Activated CD4-positive, alpha-beta memory T cell treated with anti-CD3 and anti-CD28 coated beads for 36 hours (primary cell): Measurements from ENCODE around the gene PMM2. TPM values are rescaled to one million over a fixed set of nuclear protein-coding genes. Genes with fewer than 3 reads are reported as not detected.

ENCODE experiments used
- CTCF ChIA-PET: fragments of 350-600 bp; sonication (Branson Sonifier 250); formaldehyde crosslinking; loops from one replicate; lab custom pipeline; 2021; ENCODE audit warnings: antibody characterized with exemption, inconsistent platforms; lab: Charles Lee
- POLR2A ChIA-PET: fragments of 350-600 bp; sonication (Branson Sonifier 250); formaldehyde crosslinking; loops from one replicate; lab custom pipeline; 2021; ENCODE audit warnings: antibody characterized with exemption; lab: Charles Lee
- DNase-seq: peaks from one replicate; pipeline ENCODE4 v3.0.0-alpha.2; 2020
- H3K27ac Mint-ChIP-seq: one replicate; pipeline ENCODE4 v1.8.0; 2021; ENCODE audit warnings: mixed read lengths
- H3K27me3 Mint-ChIP-seq: one replicate; pipeline ENCODE4 v1.8.0; 2021; ENCODE audit warnings: mixed read lengths
- H3K36me3 Mint-ChIP-seq: one replicate; pipeline ENCODE4 v1.8.0; 2021; ENCODE audit warnings: mixed read lengths
- H3K4me1 Mint-ChIP-seq: one replicate; pipeline ENCODE4 v1.8.0; 2021; ENCODE audit warnings: low read depth, mixed read lengths
- H3K4me3 Mint-ChIP-seq: one replicate; pipeline ENCODE4 v1.8.0; 2021; ENCODE audit warnings: mild to moderate bottlenecking, mixed read lengths
- H3K9me3 Mint-ChIP-seq: one replicate; pipeline ENCODE4 v1.8.0; 2021; ENCODE audit warnings: mixed read lengths
- intact Hi-C: fragments of 100-400 bp; cut with micrococcal nuclease; formaldehyde crosslinking; loops from one replicate; pipeline ENCODE4 v1.15.1; 2023
- total RNA-seq, 2 experiments: library from RNA; stranded (reverse); gene quantifications; one replicate each; pipeline ENCODE4 v1.2.3, GENCODE V29; 2021

Gene PMM2
- total RNA-seq, 2 experiments from 2014 or later: 34.0 to 36.0 TPM

- ChIA-PET CTCF (interaction anchor here (1.3 kb wide), 1 partner anchor 202 kb away, joined by 3 read pairs; no protein-coding TSS in a partner anchor), POLR2A (interaction anchor here (0.8 kb wide), 1 partner anchor 38 kb away, joined by 3 read pairs; no protein-coding TSS in a partner anchor)
- no peak overlapping the region for H3K27ac Mint-ChIP-seq
- intact Hi-C loops: no loop called here
- no peaks in the 10 kb centered on the region for H3K9me3 Mint-ChIP-seq
- H3K4me1 Mint-ChIP-seq: peaks cover 8% of the 10 kb centered on the region
- no peak for DNase-seq
- no peak overlapping the region for H3K4me3 Mint-ChIP-seq
- H3K36me3 Mint-ChIP-seq: peaks cover 60% of the 10 kb centered on the region
- H3K27me3 Mint-ChIP-seq: no peaks in the 10 kb centered on the region
Observed at GRCh38 chr16:8807189-8807588, 9.6 kb downstream of the PMM2 start.

GRCh38 chr16:8808009-8808408 lies 10.4 kb downstream of the PMM2 start:
- intact Hi-C loops: no loop called here
- no peak overlapping the region for H3K4me3 Mint-ChIP-seq
- peaks cover 11% of the 10 kb centered on the region for H3K4me1 Mint-ChIP-seq
- no peak for DNase-seq
- CTCF ChIA-PET: interaction anchor here (0.6 kb wide), 1 partner anchor 17 kb away, joined by 3 read pairs; no protein-coding TSS in a partner anchor
- POLR2A ChIA-PET: no interaction called here
- no peak overlapping the region for H3K27ac Mint-ChIP-seq
- no peaks in the 10 kb centered on the region for H3K9me3 Mint-ChIP-seq
- H3K27me3 Mint-ChIP-seq: no peaks in the 10 kb centered on the region
- peaks cover 62% of the 10 kb centered on the region for H3K36me3 Mint-ChIP-seq

- ChIA-PET CTCF (interaction anchor here (0.6 kb wide), 1 partner anchor 18 kb away, joined by 3 read pairs; no protein-coding TSS in a partner anchor), POLR2A (no interaction called here)
- H3K27me3 Mint-ChIP-seq: no peaks in the 10 kb centered on the region
- DNase-seq: no peak
- intact Hi-C loops: no loop called here
- H3K36me3 Mint-ChIP-seq: peaks cover 63% of the 10 kb centered on the region
- H3K27ac Mint-ChIP-seq: no peak overlapping the region
- peaks cover 14% of the 10 kb centered on the region for H3K4me1 Mint-ChIP-seq
- H3K9me3 Mint-ChIP-seq: no peaks in the 10 kb centered on the region
- no peak overlapping the region for H3K4me3 Mint-ChIP-seq
Observed at GRCh38 chr16:8808613-8809353, 11.1 kb downstream of the PMM2 start.

GRCh38 chr16:8812162-8812843 lies 14.7 kb downstream of the PMM2 start:
- H3K9me3 Mint-ChIP-seq: no peaks in the 10 kb centered on the region
- peaks cover 33% of the 10 kb centered on the region for H3K4me1 Mint-ChIP-seq
- DNase-seq: no peak
- H3K27ac Mint-ChIP-seq: peak overlapping the region; percentile 29
- no peaks in the 10 kb centered on the region for H3K27me3 Mint-ChIP-seq
- ChIA-PET POLR2A (no interaction called here), CTCF (interaction anchor here (0.7 to 1.1 kb wide), 2 partner anchors 16 to 196 kb away, joined by 4 read pairs; no protein-coding TSS in a partner anchor)
- intact Hi-C loops: no loop called here
- no peak overlapping the region for H3K4me3 Mint-ChIP-seq
- peaks cover 65% of the 10 kb centered on the region for H3K36me3 Mint-ChIP-seq

GRCh38 chr16:8814095-8814806 lies 16.6 kb downstream of the PMM2 start:
- H3K27me3 Mint-ChIP-seq: no peaks in the 10 kb centered on the region
- CTCF ChIA-PET: no interaction called here
- intact Hi-C loops: no loop called here
- peak; percentile 59 for DNase-seq
- H3K36me3 Mint-ChIP-seq: peaks cover 65% of the 10 kb centered on the region
- POLR2A ChIA-PET: no interaction called here
- peaks cover 37% of the 10 kb centered on the region for H3K4me1 Mint-ChIP-seq
- H3K9me3 Mint-ChIP-seq: no peaks in the 10 kb centered on the region
- no peak overlapping the region for H3K4me3 Mint-ChIP-seq
- H3K27ac Mint-ChIP-seq: peak overlapping the region; percentile 78

GRCh38 chr16:8816967-8817655 lies 19.5 kb downstream of the PMM2 start:
- Mint-ChIP-seq H3K27me3 (no peaks in the 10 kb centered on the region), H3K4me3 (no peak overlapping the region), H3K27ac (peak overlapping the region; percentile 31), H3K4me1 (peaks cover 35% of the 10 kb centered on the region), H3K36me3 (peaks cover 64% of the 10 kb centered on the region), H3K9me3 (no peaks in the 10 kb centered on the region)
- no peak for DNase-seq
- POLR2A ChIA-PET: interaction anchor here (0.6 to 1.0 kb wide), 2 partner anchors 52 to 70 kb away, joined by 3 to 4 read pairs; partner anchors contain the start of gene CARHSP1
- CTCF ChIA-PET: interaction anchor here (0.8 to 0.9 kb wide), 2 partner anchors 62 to 165 kb away, joined by 3 read pairs; no protein-coding TSS in a partner anchor
- intact Hi-C loops: loop anchor here (5.0 kb wide), 1 partner anchor 50 kb away; the partner anchor contains the start of gene CARHSP1

GRCh38 chr16:8818504-8819270 lies 21.0 kb downstream of the PMM2 start:
- Mint-ChIP-seq H3K4me3 (no peak overlapping the region), H3K4me1 (peaks cover 26% of the 10 kb centered on the region), H3K27me3 (no peaks in the 10 kb centered on the region), H3K36me3 (peaks cover 60% of the 10 kb centered on the region), H3K27ac (no peak overlapping the region), H3K9me3 (no peaks in the 10 kb centered on the region)
- DNase-seq: no peak
- CTCF ChIA-PET: interaction anchor here (1.0 kb wide), 1 partner anchor 60 kb away, joined by 3 read pairs; no protein-coding TSS in a partner anchor
- POLR2A ChIA-PET: no interaction called here
- intact Hi-C loops: loop anchor here (5.0 kb wide), 1 partner anchor 49 kb away; the partner anchor contains the start of gene CARHSP1

- H3K27ac Mint-ChIP-seq: no peak overlapping the region
- peaks cover 19% of the 10 kb centered on the region for H3K4me1 Mint-ChIP-seq
- H3K9me3 Mint-ChIP-seq: no peaks in the 10 kb centered on the region
- POLR2A ChIA-PET: no interaction called here
- peaks cover 56% of the 10 kb centered on the region for H3K36me3 Mint-ChIP-seq
- CTCF ChIA-PET: interaction anchor here (1.0 kb wide), 1 partner anchor 59 kb away, joined by 3 read pairs; no protein-coding TSS in a partner anchor
- DNase-seq: no peak
- H3K4me3 Mint-ChIP-seq: no peak overlapping the region
- H3K27me3 Mint-ChIP-seq: no peaks in the 10 kb centered on the region
- intact Hi-C loops: loop anchor here (5.0 kb wide), 1 partner anchor 48 kb away; the partner anchor contains the start of gene CARHSP1
Observed at GRCh38 chr16:8819411-8820034, 21.9 kb downstream of the PMM2 start.

- ChIA-PET CTCF (interaction anchor here (1.0 kb wide), 1 partner anchor 58 kb away, joined by 3 read pairs; no protein-coding TSS in a partner anchor), POLR2A (no interaction called here)
- intact Hi-C loops: no loop called here
- DNase-seq: no peak
- Mint-ChIP-seq H3K4me3 (no peak overlapping the region), H3K9me3 (no peaks in the 10 kb centered on the region), H3K36me3 (peaks cover 39% of the 10 kb centered on the region), H3K4me1 (peaks cover 4% of the 10 kb centered on the region), H3K27me3 (no peaks in the 10 kb centered on the region), H3K27ac (no peak overlapping the region)
Observed at GRCh38 chr16:8822403-8822802, 24.8 kb downstream of the PMM2 start.

- ChIA-PET POLR2A (no interaction called here), CTCF (interaction anchor here (2.1 kb wide), 1 partner anchor 53 kb away, joined by 6 read pairs; no protein-coding TSS in a partner anchor)
- peaks cover 42% of the 10 kb centered on the region for H3K36me3 Mint-ChIP-seq
- no peaks in the 10 kb centered on the region for H3K9me3 Mint-ChIP-seq
- no peak overlapping the region for H3K4me3 Mint-ChIP-seq
- intact Hi-C loops: no loop called here
- DNase-seq: no peak
- no peaks in the 10 kb centered on the region for H3K4me1 Mint-ChIP-seq
- no peak overlapping the region for H3K27ac Mint-ChIP-seq
- no peaks in the 10 kb centered on the region for H3K27me3 Mint-ChIP-seq
Observed at GRCh38 chr16:8826278-8826879, 28.7 kb downstream of the PMM2 start.
